DOHH2 (cell line): ENCODE results near the gene MAP9.

Experiments
- H3F3A ChIP-seq: fragments of 200-600 bp; sonication (generic), shearing (Covaris generic); 2 replicates; pipeline ENCODE4 v1.6.0; 2016; ENCODE audit warnings: antibody characterized with exemption, mild to moderate bottlenecking; ENCODE audit not compliant: control insufficient read depth, insufficient read depth
- H3K27ac ChIP-seq: fragments of 200-600 bp; sonication (generic); 2 replicates; pipeline ENCODE4 v1.5.1; 2014; ENCODE audit warnings: low read depth, mild to moderate bottlenecking, low read length, moderate library complexity
- H3K27me3 ChIP-seq: fragments of 200-600 bp; sonication (generic); 2 replicates; pipeline ENCODE4 v1.6.1; 2014; ENCODE audit warnings: mild to moderate bottlenecking, low read length, mixed read lengths; ENCODE audit not compliant: control insufficient read depth
- H3K36me3 ChIP-seq: fragments of 200-600 bp; sonication (generic); 2 replicates; pipeline ENCODE4 v1.6.1; 2014; ENCODE audit warnings: mild to moderate bottlenecking, low read length, moderate library complexity, mixed read lengths; ENCODE audit not compliant: control insufficient read depth
- H3K4me1 ChIP-seq: fragments of 200-600 bp; sonication (generic); 2 replicates; pipeline ENCODE4 v1.6.1; 2014; ENCODE audit warnings: mild to moderate bottlenecking, low read length, mixed read lengths; ENCODE audit not compliant: control insufficient read depth
- H3K4me2 ChIP-seq: fragments of 200-600 bp; sonication (generic); 2 replicates; pipeline ENCODE4 v1.6.0; 2014; ENCODE audit warnings: mild to moderate bottlenecking, low read length, moderate library complexity
- H3K4me3 ChIP-seq: fragments of 200-600 bp; sonication (generic); 2 replicates; pipeline ENCODE4 v1.5.1; 2014; ENCODE audit warnings: mild to moderate bottlenecking, low read length, mixed read lengths
- H3K79me2 ChIP-seq: fragments of 200-600 bp; sonication (generic); 2 replicates; pipeline ENCODE4 v1.6.1; 2014; ENCODE audit warnings: mild to moderate bottlenecking, low read length, mixed read lengths; ENCODE audit not compliant: control insufficient read depth
- H3K9me2 ChIP-seq: fragments of 200-600 bp; sonication (generic); replicated peaks from 2 replicates; pipeline ENCODE4 v1.6.1; 2014; ENCODE audit warnings: mild to moderate bottlenecking, low read length, mixed read lengths; ENCODE audit not compliant: control insufficient read depth
- H3K9me3 ChIP-seq: fragments of 200-600 bp; sonication (generic); 2 replicates; pipeline ENCODE4 v1.6.1; 2014; ENCODE audit warnings: antibody characterized with exemption, low read length, mixed read lengths; ENCODE audit not compliant: control insufficient read depth, insufficient read depth
- H4K20me1 ChIP-seq: fragments of 200-600 bp; sonication (generic); 2 replicates; pipeline ENCODE4 v1.6.0; 2014; ENCODE audit warnings: low read depth, mild to moderate bottlenecking, antibody characterized with exemption, low read length, moderate library complexity; ENCODE audit not compliant: control insufficient read depth, insufficient read depth
- CTCF ChIP-seq: fragments of 200-600 bp; sonication (generic); IDR thresholded peaks from one replicate; pipeline ENCODE4 v1.5.1; 2014; ENCODE audit warnings: antibody characterized with exemption, mild to moderate bottlenecking, low read depth, low read length; ENCODE audit not compliant: poor library complexity, severe bottlenecking
- EZH2phosphoT487 ChIP-seq: fragments of 200-600 bp; sonication (generic); IDR thresholded peaks from 2 replicates; pipeline ENCODE4 v1.6.1; 2017; ENCODE audit warnings: borderline replicate concordance, mild to moderate bottlenecking, antibody characterized with exemption, low read length, moderate library complexity, mixed read lengths

The MAP9 gene

GRCh38 chr4:155307731-155308277 lies 69.0 kb downstream of the MAP9 start:
- TF ChIP-seq CTCF, result no peak
- no peak for TF ChIP-seq EZH2phosphoT487
- H3K27ac ChIP-seq, result no peak overlapping the region

GRCh38 chr4:155305619-155306018 lies 71.1 kb downstream of the MAP9 start:
- H3K9me3 ChIP-seq, result no peaks in the 10 kb centered on the region
- no peaks in the 10 kb centered on the region for H3K9me2 ChIP-seq
- no peak for TF ChIP-seq CTCF
- no peak for TF ChIP-seq EZH2phosphoT487
- no peaks in the 10 kb centered on the region for H4K20me1 ChIP-seq
- H3K4me3 ChIP-seq, result no peak overlapping the region
- H3K27me3 ChIP-seq, result no peaks in the 10 kb centered on the region
- no peak overlapping the region for H3K27ac ChIP-seq
- no peaks in the 10 kb centered on the region for H3F3A ChIP-seq
- H3K4me1 ChIP-seq, result no peaks in the 10 kb centered on the region
- H3K79me2 ChIP-seq, result no peaks in the 10 kb centered on the region
- H3K4me2 ChIP-seq, result no peak overlapping the region
- no peaks in the 10 kb centered on the region for H3K36me3 ChIP-seq

More at GRCh38 chr4:155307731-155308277, 69.0 kb downstream of the MAP9 start:
- no peaks in the 10 kb centered on the region for H3F3A ChIP-seq
- H3K36me3 ChIP-seq, result no peaks in the 10 kb centered on the region
- H3K4me2 ChIP-seq, result no peak overlapping the region
- H3K9me3 ChIP-seq, result no peaks in the 10 kb centered on the region
- no peaks in the 10 kb centered on the region for H4K20me1 ChIP-seq
- H3K79me2 ChIP-seq, result no peaks in the 10 kb centered on the region
- H3K4me1 ChIP-seq, result no peaks in the 10 kb centered on the region
- H3K4me3 ChIP-seq, result no peak overlapping the region
- no peaks in the 10 kb centered on the region for H3K9me2 ChIP-seq
- no peaks in the 10 kb centered on the region for H3K27me3 ChIP-seq

- Histone ChIP-seq H3K4me2 (no peak overlapping the region), H3K9me2 (no peaks in the 10 kb centered on the region), H3F3A (no peaks in the 10 kb centered on the region), H4K20me1 (no peaks in the 10 kb centered on the region), H3K36me3 (no peaks in the 10 kb centered on the region), H3K27me3 (no peaks in the 10 kb centered on the region), H3K9me3 (no peaks in the 10 kb centered on the region), H3K79me2 (no peaks in the 10 kb centered on the region), H3K27ac (no peak overlapping the region), H3K4me3 (no peak overlapping the region), H3K4me1 (no peaks in the 10 kb centered on the region)
- no peak for TF ChIP-seq CTCF
- TF ChIP-seq EZH2phosphoT487, result no peak
Measured at GRCh38 chr4:155304375-155304774, 72.4 kb downstream of the MAP9 start.
